Spleen (tissue), 7 donors: Measurements from ENCODE around the gene TNS1.

Source experiments
- POLR2AphosphoS5 ChIP-seq, 3 donors: sonication (generic); formaldehyde crosslinking; IDR thresholded peaks; one replicate each; pipeline ENCODE4 v1.5.1; 2017; ENCODE audit warnings: antibody characterized with exemption in 3 of 3
- TF ChIP-seq, protein P1 (sequence below), 11 experiments: fragments of 200-600 bp in 7 of 11; fragments of 450-650 bp in 4 of 11; sonication (generic) in 4 of 11; IDR thresholded peaks in 8 of 11; conservative IDR thresholded peaks in 3 of 11; 1 replicate in 7 of 11; 2 replicates in 4 of 11; pipeline versions ENCODE4 v1.4.0 to v1.8.0; 2016 to 2021; ENCODE audit warnings: antibody characterized with exemption in 11 of 11, inconsistent platforms in 4 of 11, mild to moderate bottlenecking in 1 of 11
- donor health status: DM: no; HTN: no; CAD: no; lungs with moderate emphysema.
- donor health status: DM: no; HTN: no; CAD: no.
- donor health status: DM: no; HTN: no; CAD: no.

DNA sequence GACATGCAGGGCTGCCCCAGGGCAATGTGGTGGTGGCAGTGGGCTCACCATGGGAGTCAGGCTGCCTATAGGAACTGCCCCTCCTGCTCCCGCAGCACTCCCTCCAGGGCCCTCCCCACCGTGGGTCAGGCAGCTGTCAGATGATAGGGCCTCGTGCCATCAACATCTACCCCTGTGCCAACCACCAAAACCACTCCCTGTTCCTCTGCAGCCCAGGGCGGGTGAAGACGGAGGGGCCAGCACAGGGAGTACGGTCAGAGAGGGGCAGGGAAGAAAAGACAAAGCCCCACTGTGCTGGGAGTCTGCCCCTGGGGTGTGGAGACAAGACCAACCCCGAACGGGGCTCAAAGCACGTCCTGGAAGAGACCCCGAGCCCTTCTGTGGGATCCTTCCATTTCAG lies 97.4 kb downstream of the TNS1 start:
- peak in 2 of 3 donors; percentile 33 to 36 for TF ChIP-seq POLR2AphosphoS5 (IDR thresholded peaks at IDR 0.05)
- TF ChIP-seq, protein P1, sequence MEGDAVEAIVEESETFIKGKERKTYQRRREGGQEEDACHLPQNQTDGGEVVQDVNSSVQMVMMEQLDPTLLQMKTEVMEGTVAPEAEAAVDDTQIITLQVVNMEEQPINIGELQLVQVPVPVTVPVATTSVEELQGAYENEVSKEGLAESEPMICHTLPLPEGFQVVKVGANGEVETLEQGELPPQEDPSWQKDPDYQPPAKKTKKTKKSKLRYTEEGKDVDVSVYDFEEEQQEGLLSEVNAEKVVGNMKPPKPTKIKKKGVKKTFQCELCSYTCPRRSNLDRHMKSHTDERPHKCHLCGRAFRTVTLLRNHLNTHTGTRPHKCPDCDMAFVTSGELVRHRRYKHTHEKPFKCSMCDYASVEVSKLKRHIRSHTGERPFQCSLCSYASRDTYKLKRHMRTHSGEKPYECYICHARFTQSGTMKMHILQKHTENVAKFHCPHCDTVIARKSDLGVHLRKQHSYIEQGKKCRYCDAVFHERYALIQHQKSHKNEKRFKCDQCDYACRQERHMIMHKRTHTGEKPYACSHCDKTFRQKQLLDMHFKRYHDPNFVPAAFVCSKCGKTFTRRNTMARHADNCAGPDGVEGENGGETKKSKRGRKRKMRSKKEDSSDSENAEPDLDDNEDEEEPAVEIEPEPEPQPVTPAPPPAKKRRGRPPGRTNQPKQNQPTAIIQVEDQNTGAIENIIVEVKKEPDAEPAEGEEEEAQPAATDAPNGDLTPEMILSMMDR (IDR thresholded peaks at IDR 0.05 in 8 of 11, conservative IDR thresholded peaks at IDR 0.05 in 3 of 11): no peak
